HG03520 (cell line): ENCODE results near the gene MED16.
"Not testable (repeated sequence)": the region's sequence is repeated elsewhere in the genome, so short reads cannot be mapped to it uniquely, and the experiment has no call there.

Experiments used
- ATAC-seq: cut with Tn5 transposase; IDR thresholded peaks from one replicate; pipeline ENCODE4 v1.9.1; 2021; ENCODE audit warnings: mild to moderate bottlenecking, moderate library complexity; ENCODE audit not compliant: unreplicated experiment

The MED16 gene

DNA sequence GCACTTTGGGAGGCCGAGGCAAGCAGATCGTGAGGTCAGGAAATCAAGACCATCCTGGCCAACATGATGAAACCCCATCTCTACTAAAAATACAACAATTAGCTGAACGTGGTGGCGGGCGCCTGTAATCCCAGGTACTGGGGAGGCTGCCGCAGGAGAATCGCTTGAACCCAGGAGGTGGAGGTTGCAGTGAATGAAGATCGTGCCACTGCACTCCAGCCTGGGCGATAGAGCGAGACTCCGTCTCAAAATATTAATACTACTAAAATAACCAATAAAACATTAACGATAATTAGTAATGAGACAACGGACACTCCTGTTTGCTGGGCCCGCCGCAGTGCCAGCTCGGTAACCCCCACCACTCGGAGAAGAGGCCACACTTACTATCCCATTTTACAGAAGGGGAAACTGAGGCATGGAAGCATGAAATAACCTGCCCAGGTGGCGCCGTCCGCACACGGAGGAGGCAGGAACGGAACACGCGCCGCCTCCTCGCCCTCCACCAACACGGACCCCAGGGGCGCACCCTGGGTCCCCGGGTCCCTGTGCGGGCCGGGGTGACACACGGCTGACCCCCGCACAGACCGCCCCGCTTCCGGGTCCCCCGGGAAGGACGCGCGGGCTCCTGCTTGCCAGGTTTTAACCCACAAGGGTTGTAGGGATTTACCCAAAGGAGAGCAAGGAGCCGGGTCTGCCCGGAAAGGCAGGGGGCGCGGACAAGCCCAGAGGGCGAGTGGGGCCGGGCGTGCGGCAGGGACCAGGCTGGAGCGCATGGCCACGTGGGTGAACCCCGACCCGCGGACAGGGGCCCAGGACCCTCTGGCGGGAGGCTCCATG is 18.4 kb upstream of the MED16 start:
- no peak for ATAC-seq

GRCh38 chr19:907183-907853 is 14.3 kb upstream of the MED16 start:
- no peak for ATAC-seq

DNA sequence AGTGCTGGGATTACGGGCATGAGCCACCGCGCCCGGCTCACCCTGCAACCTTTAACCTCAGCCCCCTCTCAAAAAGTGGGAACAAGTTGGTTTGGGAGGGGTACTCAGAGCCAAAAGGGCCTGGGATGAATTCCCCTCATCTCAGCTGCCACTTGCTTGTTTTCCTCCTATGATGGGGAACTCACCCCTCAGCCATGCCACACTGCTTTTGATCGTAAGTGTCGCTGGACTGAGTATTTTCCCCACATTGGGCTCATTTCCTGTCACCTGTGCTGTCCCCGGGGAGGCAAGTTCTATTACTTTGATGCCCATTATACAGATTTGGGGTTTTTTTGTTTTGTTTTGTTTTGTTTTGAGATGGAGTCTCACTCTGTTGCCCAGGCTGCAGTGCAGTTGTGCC is 13.5 kb upstream of the MED16 start:
- no peak for ATAC-seq

DNA sequence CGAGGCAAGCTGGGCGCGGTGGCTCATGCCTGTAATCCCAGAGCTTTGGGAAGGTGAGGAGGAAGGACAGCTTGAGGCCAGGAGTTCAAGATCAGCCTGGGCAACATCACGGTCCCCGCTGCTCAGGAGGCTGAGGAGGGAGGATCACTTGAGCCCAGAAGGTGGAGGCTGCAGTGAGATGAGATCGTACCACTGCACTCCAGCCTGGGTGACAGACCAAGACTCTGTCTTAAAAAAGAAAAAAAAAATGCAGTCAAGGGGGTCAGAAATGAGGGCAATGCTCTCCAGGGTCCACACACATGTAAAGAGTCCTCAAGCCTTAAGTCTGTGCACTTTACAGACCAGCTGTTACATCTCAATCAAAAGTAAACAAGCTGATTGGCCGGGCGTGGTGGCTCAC is 11.6 kb upstream of the MED16 start:
- no peak for ATAC-seq

DNA sequence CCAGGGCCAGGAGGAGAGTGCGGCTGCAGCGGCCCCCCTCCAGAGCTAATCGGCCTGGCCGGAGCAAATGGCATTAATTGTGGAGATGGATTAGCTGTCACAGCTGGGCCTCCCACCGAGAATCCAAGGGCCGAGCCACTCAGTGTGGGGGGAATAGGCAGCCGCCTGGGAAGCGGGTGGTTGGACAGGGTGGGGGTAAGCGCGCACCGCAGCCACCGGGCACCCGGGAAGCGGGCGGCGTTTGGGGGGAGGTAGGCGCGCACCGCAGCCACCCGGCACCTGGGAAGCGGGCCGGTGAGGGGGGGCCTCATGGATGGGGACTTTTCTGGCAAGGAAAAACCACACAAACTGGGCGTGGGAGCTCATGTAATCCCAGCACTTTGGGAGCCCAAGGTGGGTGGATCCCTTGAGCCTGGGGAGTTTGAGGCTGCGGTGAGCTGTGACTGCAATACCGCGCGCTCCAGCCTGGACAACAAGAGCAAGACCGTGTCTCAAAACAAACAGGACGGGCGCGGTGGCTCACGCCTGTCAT is 10.3 kb upstream of the MED16 start:
- ATAC-seq: no peak

DNA sequence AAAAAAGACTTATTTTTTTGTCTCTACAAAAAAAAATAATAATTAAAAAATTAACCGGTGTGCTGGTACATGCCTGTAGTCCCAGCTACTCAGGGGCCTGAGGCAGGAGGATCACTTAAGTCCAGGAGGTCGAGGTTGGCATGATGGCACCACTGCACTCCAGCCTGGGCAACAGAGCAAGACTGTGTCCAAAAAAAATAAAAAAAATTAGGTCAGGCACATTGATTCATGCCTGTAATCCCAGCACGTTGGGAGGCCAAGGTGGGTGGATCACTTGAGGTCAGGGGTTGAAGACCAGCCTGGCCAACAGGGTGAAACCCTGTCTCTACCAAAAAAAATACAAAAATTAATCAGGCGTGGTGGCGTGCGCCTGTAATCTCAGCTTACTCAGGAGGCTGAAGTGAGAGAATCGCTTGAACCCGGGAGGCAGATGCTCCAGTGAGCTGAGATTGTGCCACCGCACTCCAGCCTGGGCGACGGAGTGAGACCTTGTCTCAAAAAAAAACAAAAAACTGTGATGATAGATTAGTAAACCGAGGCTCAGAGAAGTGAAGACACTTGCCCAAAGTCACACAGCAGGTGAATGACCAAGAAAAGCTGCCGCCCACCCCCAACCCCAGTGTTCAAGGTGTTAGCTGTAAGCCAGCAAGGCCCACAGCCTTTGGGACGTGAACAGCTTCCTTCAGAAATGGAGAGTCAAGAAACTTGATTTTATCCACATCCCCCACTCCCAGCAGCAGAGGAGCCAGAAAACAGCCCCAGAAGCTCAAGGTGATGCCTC is 9.6 kb upstream of the MED16 start:
- ATAC-seq: no peak

DNA sequence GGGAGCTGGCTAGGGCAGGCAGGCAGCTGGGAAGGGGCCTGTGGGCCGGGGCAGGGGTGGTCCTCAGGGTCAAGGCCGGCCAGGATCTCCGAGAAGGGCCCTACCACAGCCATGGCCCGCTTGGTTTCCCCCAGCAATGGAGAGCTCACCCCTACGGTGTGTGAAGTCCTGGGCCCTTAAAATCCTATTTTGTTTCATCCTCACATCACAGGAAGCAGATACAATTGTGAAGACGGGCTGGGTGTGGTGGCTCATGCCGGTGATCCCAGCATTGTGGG is 9.0 kb upstream of the MED16 start:
- ATAC-seq: no peak

DNA sequence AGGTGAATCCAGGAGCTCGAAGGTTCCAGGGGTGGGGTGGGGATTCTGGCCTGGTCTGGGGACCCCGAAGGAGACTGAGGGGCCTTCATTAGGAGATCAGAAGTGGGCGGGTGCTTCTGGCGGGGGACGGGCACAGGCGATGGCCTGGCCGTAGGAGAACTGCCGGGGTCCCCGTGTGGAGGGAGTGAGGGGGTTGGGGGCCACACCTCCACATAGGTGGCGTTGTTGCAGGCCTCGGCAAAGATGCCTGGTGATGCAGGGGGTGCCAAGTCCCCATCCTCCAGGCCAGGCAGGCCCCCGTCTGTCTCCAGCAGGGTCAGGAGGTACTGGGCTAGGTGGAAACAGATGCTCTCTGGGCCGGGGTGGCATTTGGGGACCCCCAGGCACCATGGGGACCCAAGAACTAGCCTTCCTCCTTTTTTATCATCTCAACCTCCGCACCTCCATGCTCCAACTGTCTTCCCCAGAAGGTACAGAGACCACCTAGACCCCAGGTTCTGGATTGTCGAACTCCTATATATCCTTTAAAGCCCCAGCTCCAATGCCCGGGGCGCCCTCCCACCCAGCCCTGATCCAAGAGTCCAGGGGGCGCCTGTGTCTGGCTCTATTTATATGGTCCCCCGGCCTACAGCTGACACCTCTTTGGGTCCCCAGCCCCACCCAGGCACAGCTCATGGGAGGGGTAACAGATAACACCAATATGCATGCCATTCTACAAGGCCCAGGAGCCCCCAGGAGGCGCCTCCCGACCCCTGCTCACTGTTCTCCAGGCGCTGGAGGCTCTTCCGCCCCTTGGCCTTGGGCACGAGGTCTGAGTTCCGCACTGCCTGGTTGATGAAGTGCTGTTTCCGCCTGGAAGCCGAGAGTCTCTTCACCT is 8.5 kb upstream of the MED16 start:
- no peak for ATAC-seq

DNA sequence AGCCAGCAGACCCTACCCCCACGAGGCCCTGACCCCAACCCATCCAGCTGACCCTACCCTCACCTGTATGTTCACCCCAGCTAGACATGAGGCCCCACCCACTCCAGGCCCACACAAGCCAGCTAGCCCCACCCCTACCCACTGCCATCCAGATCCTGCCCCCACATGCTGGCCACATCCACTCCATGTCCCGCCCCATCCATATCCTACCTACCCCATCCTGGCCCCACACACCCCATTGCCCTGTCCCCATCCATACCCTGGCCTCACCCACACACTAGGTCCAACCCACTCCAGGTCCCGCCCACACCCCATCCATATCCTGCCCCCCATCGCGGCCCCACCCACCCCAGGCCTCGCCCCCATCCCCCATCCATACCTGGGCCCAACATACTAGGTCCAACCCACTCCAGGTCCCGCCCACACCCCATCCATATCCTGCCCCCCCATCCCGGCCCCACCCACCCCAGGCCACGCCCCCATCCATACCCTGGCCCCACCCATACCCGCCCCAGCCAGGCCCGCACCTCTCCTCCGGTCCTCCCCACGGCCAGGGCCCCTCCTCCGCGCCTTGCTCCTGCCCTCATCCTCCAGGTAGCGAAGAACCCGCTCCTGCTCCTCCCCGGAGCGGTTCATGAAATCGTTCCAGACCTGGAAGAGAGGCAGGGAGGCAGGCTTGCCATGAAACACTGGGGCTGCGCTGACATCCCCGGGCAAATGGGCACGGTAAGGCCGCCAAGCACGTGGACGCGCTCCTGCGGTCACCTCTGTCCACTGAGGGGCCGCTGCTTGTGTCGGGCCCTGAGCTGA is 7.5 kb upstream of the MED16 start:
- no peak for ATAC-seq

- no peak for ATAC-seq
Measured at GRCh38 chr19:900043-900301, 7.0 kb upstream of the MED16 start.

DNA sequence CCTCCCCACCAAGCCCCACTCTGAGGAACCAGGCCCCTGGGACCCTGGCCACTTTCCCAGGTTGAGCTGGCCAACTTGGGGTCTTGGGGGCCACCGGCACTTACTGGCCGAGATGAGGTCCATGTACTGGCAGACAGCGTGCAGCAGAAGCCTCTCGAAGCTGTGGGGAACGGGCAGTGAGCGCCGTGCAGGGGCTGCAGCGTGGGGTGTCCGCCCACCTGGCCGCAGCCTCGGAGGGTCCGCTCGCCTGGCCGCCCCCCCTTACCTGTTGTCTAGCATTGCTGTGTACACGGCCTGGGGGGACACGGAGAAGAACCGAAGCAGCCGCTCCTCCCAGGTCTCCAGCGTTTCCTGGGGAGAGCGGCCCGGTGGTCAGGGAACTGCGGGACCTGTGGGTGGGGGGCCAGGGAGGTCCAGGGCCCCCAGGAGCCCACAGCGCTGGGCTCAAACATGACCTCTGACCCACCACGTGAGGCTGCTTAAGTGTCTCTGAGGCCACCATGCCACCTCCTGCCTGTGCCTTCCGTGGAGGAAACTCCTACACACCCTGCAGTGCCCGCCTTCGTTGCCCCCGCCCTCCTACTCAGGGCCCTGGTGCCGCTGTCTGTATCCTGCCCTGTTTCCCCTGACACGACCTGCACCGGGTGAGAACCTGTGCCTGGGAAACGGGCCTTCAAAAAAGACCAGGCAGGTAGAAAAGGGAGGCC is 6.5 kb upstream of the MED16 start:
- ATAC-seq: no peak

DNA sequence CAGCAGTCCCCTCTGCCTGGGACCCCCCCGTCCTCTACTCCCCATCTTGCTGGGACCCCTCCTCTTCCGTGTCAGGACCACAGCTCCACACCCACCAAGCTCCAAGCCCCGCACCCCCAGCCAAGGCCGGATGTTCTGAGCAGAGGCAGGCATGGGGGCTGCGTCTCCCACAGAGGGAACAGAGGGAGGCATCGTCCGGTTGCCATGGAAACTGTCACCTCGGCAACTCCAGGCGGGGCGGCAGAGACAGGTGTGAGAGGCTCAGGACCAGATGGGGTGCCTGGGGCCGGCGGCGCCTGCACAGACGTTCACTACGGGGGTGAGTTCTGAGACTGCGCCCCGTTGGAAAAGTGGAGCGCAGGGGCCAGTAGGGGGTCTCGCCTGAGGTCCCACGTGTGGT is 5.7 kb upstream of the MED16 start:
- ATAC-seq: no peak

DNA sequence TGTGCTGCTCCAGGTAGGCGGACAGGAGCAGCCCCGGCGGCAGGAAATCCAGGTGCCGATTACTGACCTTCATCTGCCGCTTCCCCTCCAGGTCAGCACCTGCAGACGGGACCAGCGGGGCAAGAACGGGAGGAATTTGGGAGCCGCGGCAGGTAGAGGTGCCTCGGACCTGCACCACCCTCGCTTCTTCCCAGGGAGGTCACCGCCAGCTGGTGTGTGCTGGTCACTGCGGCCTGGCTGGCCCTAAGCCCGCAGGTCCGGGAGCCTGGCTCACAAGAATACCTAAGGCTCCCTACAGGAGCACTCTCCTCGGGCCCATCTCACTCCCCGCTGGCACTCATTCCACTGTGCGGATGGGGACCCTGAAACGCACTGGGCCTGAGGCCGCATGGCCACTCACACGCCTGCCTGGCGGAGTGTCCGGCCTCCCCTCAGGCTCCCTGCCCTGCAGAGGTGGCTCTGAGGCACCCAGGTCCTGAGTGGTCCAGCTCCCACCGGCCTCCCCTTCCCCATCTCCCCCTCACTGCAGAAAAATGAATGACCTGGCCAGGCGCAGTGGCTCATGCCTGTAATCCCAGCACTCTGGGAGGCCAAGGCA is 4.6 kb upstream of the MED16 start:
- no peak for ATAC-seq

- no peak for ATAC-seq
Measured at GRCh38 chr19:896999-897398, 4.0 kb upstream of the MED16 start.

- ATAC-seq: no peak
Measured at GRCh38 chr19:896434-896833, 3.4 kb upstream of the MED16 start.

GRCh38 chr19:892243-892893 is 619 bp downstream of the MED16 start:
- no peak for ATAC-seq

DNA sequence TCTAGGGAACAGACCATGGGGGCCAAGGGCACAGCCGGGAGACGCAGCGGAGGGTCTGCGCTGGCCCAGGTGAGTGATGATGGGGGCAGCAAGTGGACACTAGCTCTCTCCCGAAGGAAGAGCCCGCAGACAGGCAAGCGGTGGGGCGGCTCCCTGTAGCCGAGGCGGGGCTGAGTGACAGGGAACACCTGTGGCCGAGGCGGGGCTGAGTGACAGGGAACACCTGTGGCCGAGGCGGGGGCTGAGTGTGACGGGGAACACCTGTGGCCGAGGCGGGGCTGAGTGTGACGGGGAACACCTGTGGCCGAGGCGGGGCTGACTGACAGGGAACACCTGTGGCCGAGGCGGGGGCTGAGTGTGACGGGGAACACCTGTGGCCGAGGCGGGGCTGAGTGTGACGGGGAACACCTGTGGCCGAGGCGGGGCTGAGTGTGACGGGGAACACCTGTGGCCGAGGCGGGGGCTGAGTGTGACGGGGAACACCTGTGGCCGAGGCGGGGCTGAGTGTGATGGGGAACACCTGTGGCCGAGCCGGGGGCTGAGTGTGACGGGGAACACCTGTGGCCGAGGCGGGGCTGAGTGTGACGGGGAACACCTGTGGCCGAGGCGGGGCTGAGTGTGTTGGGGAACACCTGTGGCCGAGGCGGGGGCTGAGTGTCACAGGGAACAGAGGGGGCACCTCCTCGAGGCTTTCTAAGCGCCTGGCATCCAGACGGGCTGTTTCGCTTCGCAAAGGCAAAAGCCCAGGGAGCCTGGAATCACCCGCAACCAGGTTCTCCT is 1.4 kb downstream of the MED16 start:
- ATAC-seq: not testable (repeated sequence)

GRCh38 chr19:890831-891230 is 2.2 kb downstream of the MED16 start:
- ATAC-seq: no peak
